ENCODE measurements around the gene LITAF.
"Not testable (repeated sequence)": the region's sequence is repeated elsewhere in the genome, so short reads cannot be mapped to it uniquely, and the experiment has no call there.

The LITAF gene

GRCh38 chr16:11524098-11524760 is 62.5 kb downstream of the LITAF start:
- DNase-seq (ENCODE audit: low read depth), result no peak
- peaks cover 4% of the 10 kb centered on the region for H3K4me1 ChIP-seq (ENCODE audit: control insufficient read depth, insufficient read depth, low read length)
- H3K27me3 ChIP-seq (replicated peaks; ENCODE audit: control insufficient read depth, insufficient read depth, low read length), result peaks cover 33% of the 10 kb centered on the region
- no peak overlapping the region for H3K9ac ChIP-seq (ENCODE audit: low read length)
- no peaks in the 10 kb centered on the region for H3K36me3 ChIP-seq (ENCODE audit: control insufficient read depth, insufficient read depth, low read length, severe bottlenecking)
- peaks cover 14% of the 10 kb centered on the region for H3K9me3 ChIP-seq (ENCODE audit: control insufficient read depth, low read length)
- no peak overlapping the region for H3K4me3 ChIP-seq (ENCODE audit: low read length)

- H3K4me1 ChIP-seq (ENCODE audit: control insufficient read depth, insufficient read depth, low read length), result no peaks in the 10 kb centered on the region
- DNase-seq (ENCODE audit: low read depth), result no peak
- H3K27me3 ChIP-seq (replicated peaks; ENCODE audit: control insufficient read depth, insufficient read depth, low read length), result peaks cover 35% of the 10 kb centered on the region
- H3K9ac ChIP-seq (ENCODE audit: low read length), result no peak overlapping the region
- H3K4me3 ChIP-seq (ENCODE audit: low read length), result no peak overlapping the region
- H3K36me3 ChIP-seq (ENCODE audit: control insufficient read depth, insufficient read depth, low read length, severe bottlenecking), result no peaks in the 10 kb centered on the region
- H3K9me3 ChIP-seq (ENCODE audit: control insufficient read depth, low read length), result peaks cover 14% of the 10 kb centered on the region
These were observed 65.7 kb downstream of the LITAF start for GRCh38 chr16:11521055-11521454.

- Histone ChIP-seq H3K4me1 (ENCODE audit: control insufficient read depth, insufficient read depth, low read length) (no peaks in the 10 kb centered on the region), H3K4me3 (ENCODE audit: low read length) (no peak overlapping the region), H3K9ac (ENCODE audit: low read length) (no peak overlapping the region), H3K9me3 (ENCODE audit: control insufficient read depth, low read length) (peaks cover 14% of the 10 kb centered on the region), H3K36me3 (ENCODE audit: control insufficient read depth, insufficient read depth, low read length, severe bottlenecking) (no peaks in the 10 kb centered on the region), H3K27me3 (replicated peaks; ENCODE audit: control insufficient read depth, insufficient read depth, low read length) (peaks cover 33% of the 10 kb centered on the region)
- no peak for DNase-seq (ENCODE audit: low read depth)
These were observed 66.3 kb downstream of the LITAF start for GRCh38 chr16:11520442-11520841.

- Histone ChIP-seq H3K4me1 (ENCODE audit: control insufficient read depth, insufficient read depth, low read length) (no peaks in the 10 kb centered on the region), H3K4me3 (ENCODE audit: low read length) (no peak overlapping the region), H3K27me3 (replicated peaks; ENCODE audit: control insufficient read depth, insufficient read depth, low read length) (peaks cover 42% of the 10 kb centered on the region), H3K9ac (ENCODE audit: low read length) (no peak overlapping the region), H3K9me3 (ENCODE audit: control insufficient read depth, low read length) (peaks cover 14% of the 10 kb centered on the region), H3K36me3 (ENCODE audit: control insufficient read depth, insufficient read depth, low read length, severe bottlenecking) (no peaks in the 10 kb centered on the region)
- no peak for DNase-seq (ENCODE audit: low read depth)
These were observed 68.8 kb downstream of the LITAF start for GRCh38 chr16:11517961-11518360.

GRCh38 chr16:11515540-11516430 is 70.9 kb downstream of the LITAF start:
- H3K27me3 ChIP-seq (replicated peaks; ENCODE audit: control insufficient read depth, insufficient read depth, low read length), result peaks cover 42% of the 10 kb centered on the region
- H3K9ac ChIP-seq (ENCODE audit: low read length), result no peak overlapping the region
- no peak overlapping the region for H3K4me3 ChIP-seq (ENCODE audit: low read length)
- no peaks in the 10 kb centered on the region for H3K36me3 ChIP-seq (ENCODE audit: control insufficient read depth, insufficient read depth, low read length, severe bottlenecking)
- peaks cover 2% of the 10 kb centered on the region for H3K9me3 ChIP-seq (ENCODE audit: control insufficient read depth, low read length)
- no peak for DNase-seq (ENCODE audit: low read depth)
- H3K4me1 ChIP-seq (ENCODE audit: control insufficient read depth, insufficient read depth, low read length), result no peaks in the 10 kb centered on the region

- Histone ChIP-seq H3K4me3 (ENCODE audit: low read length) (no peak overlapping the region), H3K4me1 (ENCODE audit: control insufficient read depth, insufficient read depth, low read length) (no peaks in the 10 kb centered on the region), H3K36me3 (ENCODE audit: control insufficient read depth, insufficient read depth, low read length, severe bottlenecking) (no peaks in the 10 kb centered on the region), H3K27me3 (replicated peaks; ENCODE audit: control insufficient read depth, insufficient read depth, low read length) (peaks cover 42% of the 10 kb centered on the region), H3K9ac (ENCODE audit: low read length) (no peak overlapping the region), H3K9me3 (ENCODE audit: control insufficient read depth, low read length) (no peaks in the 10 kb centered on the region)
- no peak for DNase-seq (ENCODE audit: low read depth)
These were observed 72.4 kb downstream of the LITAF start for GRCh38 chr16:11514283-11514682.

GRCh38 chr16:11513366-11513765 is 73.4 kb downstream of the LITAF start:
- H3K27me3 ChIP-seq (replicated peaks; ENCODE audit: control insufficient read depth, insufficient read depth, low read length), result peaks cover 42% of the 10 kb centered on the region
- not testable (repeated sequence) for H3K36me3 ChIP-seq (ENCODE audit: control insufficient read depth, insufficient read depth, low read length, severe bottlenecking); H3K4me1 ChIP-seq (ENCODE audit: control insufficient read depth, insufficient read depth, low read length); H3K9ac ChIP-seq (ENCODE audit: low read length); H3K9me3 ChIP-seq (ENCODE audit: control insufficient read depth, low read length); H3K4me3 ChIP-seq (ENCODE audit: low read length); DNase-seq (ENCODE audit: low read depth)

GRCh38 chr16:11511801-11512200 is 74.9 kb downstream of the LITAF start:
- H3K9ac ChIP-seq (ENCODE audit: low read length), result no peak overlapping the region
- no peak overlapping the region for H3K4me3 ChIP-seq (ENCODE audit: low read length)
- H3K4me1 ChIP-seq (ENCODE audit: control insufficient read depth, insufficient read depth, low read length), result no peaks in the 10 kb centered on the region
- DNase-seq (ENCODE audit: low read depth), result no peak
- H3K36me3 ChIP-seq (ENCODE audit: control insufficient read depth, insufficient read depth, low read length, severe bottlenecking), result no peaks in the 10 kb centered on the region
- peaks cover 28% of the 10 kb centered on the region for H3K27me3 ChIP-seq (replicated peaks; ENCODE audit: control insufficient read depth, insufficient read depth, low read length)
- H3K9me3 ChIP-seq (ENCODE audit: control insufficient read depth, low read length), result no peaks in the 10 kb centered on the region

GRCh38 chr16:11511328-11511727 is 75.4 kb downstream of the LITAF start:
- Histone ChIP-seq H3K27me3 (replicated peaks; ENCODE audit: control insufficient read depth, insufficient read depth, low read length) (peaks cover 23% of the 10 kb centered on the region), H3K4me1 (ENCODE audit: control insufficient read depth, insufficient read depth, low read length) (no peaks in the 10 kb centered on the region), H3K4me3 (ENCODE audit: low read length) (no peak overlapping the region), H3K36me3 (ENCODE audit: control insufficient read depth, insufficient read depth, low read length, severe bottlenecking) (no peaks in the 10 kb centered on the region), H3K9ac (ENCODE audit: low read length) (no peak overlapping the region), H3K9me3 (ENCODE audit: control insufficient read depth, low read length) (no peaks in the 10 kb centered on the region)
- no peak for DNase-seq (ENCODE audit: low read depth)

- Histone ChIP-seq H3K9me3 (ENCODE audit: control insufficient read depth, low read length) (no peaks in the 10 kb centered on the region), H3K36me3 (ENCODE audit: control insufficient read depth, insufficient read depth, low read length, severe bottlenecking) (no peaks in the 10 kb centered on the region), H3K4me1 (ENCODE audit: control insufficient read depth, insufficient read depth, low read length) (no peaks in the 10 kb centered on the region), H3K4me3 (ENCODE audit: low read length) (no peak overlapping the region), H3K9ac (ENCODE audit: low read length) (no peak overlapping the region), H3K27me3 (replicated peaks; ENCODE audit: control insufficient read depth, insufficient read depth, low read length) (peaks cover 15% of the 10 kb centered on the region)
- DNase-seq (ENCODE audit: low read depth), result no peak
These were observed 76.3 kb downstream of the LITAF start for GRCh38 chr16:11510178-11510973.

- DNase-seq (ENCODE audit: low read depth), result no peak
- Histone ChIP-seq H3K4me1 (ENCODE audit: control insufficient read depth, insufficient read depth, low read length) (no peaks in the 10 kb centered on the region), H3K36me3 (ENCODE audit: control insufficient read depth, insufficient read depth, low read length, severe bottlenecking) (no peaks in the 10 kb centered on the region), H3K9ac (ENCODE audit: low read length) (no peak overlapping the region), H3K9me3 (ENCODE audit: control insufficient read depth, low read length) (no peaks in the 10 kb centered on the region), H3K4me3 (ENCODE audit: low read length) (no peak overlapping the region), H3K27me3 (replicated peaks; ENCODE audit: control insufficient read depth, insufficient read depth, low read length) (no peaks in the 10 kb centered on the region)
These were observed 78.7 kb downstream of the LITAF start for GRCh38 chr16:11507991-11508390.

Data from adipocyte (in vitro differentiated cells).